ENCODE data around the gene CPVL. TPM values are rescaled to one million over a fixed set of nuclear protein-coding genes. Genes with fewer than 3 reads are reported as not detected.

Gene CPVL
- total and polyA plus RNA-seq, 4 donors: 6.0 to 39.0 (median 12.9) TPM

- Histone ChIP-seq H3K4me1 (ENCODE audit: control insufficient read depth in 4 of 4, insufficient read depth in 4 of 4, low read length in 3 of 4) (no peaks in the 10 kb centered on the region), H3K4me3 (ENCODE audit: low read depth in 1 of 3, low read length in 3 of 3) (no peak overlapping the region), H3K36me3 (ENCODE audit: control insufficient read depth in 4 of 4, insufficient read depth in 3 of 4, low read depth in 1 of 4, low read length in 3 of 4) (no peaks in the 10 kb centered on the region), H3K27me3 (ENCODE audit: control insufficient read depth in 4 of 4, insufficient read depth in 4 of 4, low read length in 3 of 4) (no peaks in the 10 kb centered on the region), H3K27ac (ENCODE audit: low read depth in 1 of 2, low read length in 2 of 2) (no peak overlapping the region), H3K9ac (ENCODE audit: low read depth in 1 of 2, low read length in 2 of 2) (no peak overlapping the region), H3K9me3 (ENCODE audit: control insufficient read depth in 4 of 4, low read length in 3 of 4) (peaks cover 0 to 3% (median 0%) of the 10 kb centered on the region in 4 donors)
- 93% methylated on average over 4 of the region's 4 CpGs for WGBS
- DNase-seq (ENCODE audit: low spot score): no peak
- TF ChIP-seq HNF4G (IDR thresholded peaks at IDR 0.05) (no peak), GABPA (IDR thresholded peaks at IDR 0.05 in 1 of 2, conservative IDR thresholded peaks at IDR 0.05 in 1 of 2) (no peak), TAF1 (conservative IDR thresholded peaks at IDR 0.05) (no peak), YY1 (IDR thresholded peaks at IDR 0.05) (no peak), EGR1 (IDR thresholded peaks at IDR 0.05; ENCODE audit: low read depth in 2 of 2) (no peak), JUND (IDR thresholded peaks at IDR 0.05) (no peak), ZBTB33 (IDR thresholded peaks at IDR 0.05) (no peak), RXRA (IDR thresholded peaks at IDR 0.05) (no peak), RAD21 (IDR thresholded peaks at IDR 0.05) (no peak)
Observed at GRCh38 chr7:29032146-29032545, 114.2 kb downstream of the CPVL start.

GRCh38 chr7:29030781-29031275 is 115.5 kb downstream of the CPVL start:
- no peak for DNase-seq (ENCODE audit: low spot score)
- no peak overlapping the region for H3K9ac ChIP-seq (ENCODE audit: low read depth in 1 of 2, low read length in 2 of 2)
- no peaks in the 10 kb centered on the region for H3K27me3 ChIP-seq (ENCODE audit: control insufficient read depth in 4 of 4, insufficient read depth in 4 of 4, low read length in 3 of 4)
- no peak overlapping the region for H3K4me3 ChIP-seq (ENCODE audit: low read depth in 1 of 3, low read length in 3 of 3)
- WGBS: 88% methylated on average over 3 of the region's 3 CpGs
- H3K4me1 ChIP-seq (ENCODE audit: control insufficient read depth in 4 of 4, insufficient read depth in 4 of 4, low read length in 3 of 4): no peaks in the 10 kb centered on the region
- TF ChIP-seq RXRA (IDR thresholded peaks at IDR 0.05): no peak
- no peak for TF ChIP-seq SP1 (IDR thresholded peaks at IDR 0.05)
- no peak for TF ChIP-seq FOXA1 (IDR thresholded peaks at IDR 0.05)
- TF ChIP-seq HNF4A (conservative IDR thresholded peaks at IDR 0.05): no peak
- no peak for TF ChIP-seq JUND (IDR thresholded peaks at IDR 0.05)
- no peak for TF ChIP-seq ATF3 (IDR thresholded peaks at IDR 0.05)
- TF ChIP-seq EGR1 (IDR thresholded peaks at IDR 0.05; ENCODE audit: low read depth in 2 of 2): no peak
- no peak for TF ChIP-seq MAX (IDR thresholded peaks at IDR 0.05)
- no peak for TF ChIP-seq YY1 (IDR thresholded peaks at IDR 0.05)
- TF ChIP-seq ZBTB33 (IDR thresholded peaks at IDR 0.05): no peak
- TF ChIP-seq CTCF (IDR thresholded peaks at IDR 0.05; ENCODE audit: low read depth, low read length, missing input control): no peak
- TF ChIP-seq FOXA2 (IDR thresholded peaks at IDR 0.05): no peak
- no peak for TF ChIP-seq REST (IDR thresholded peaks at IDR 0.05)
- TF ChIP-seq HNF4G (IDR thresholded peaks at IDR 0.05): no peak
- no peak for TF ChIP-seq NR2F2 (IDR thresholded peaks at IDR 0.05)
- H3K36me3 ChIP-seq (ENCODE audit: control insufficient read depth in 4 of 4, insufficient read depth in 3 of 4, low read depth in 1 of 4, low read length in 3 of 4): no peaks in the 10 kb centered on the region
- no peak overlapping the region for H3K27ac ChIP-seq (ENCODE audit: low read depth in 1 of 2, low read length in 2 of 2)
- H3K9me3 ChIP-seq (ENCODE audit: control insufficient read depth in 4 of 4, low read length in 3 of 4): peaks cover 0 to 7% (median 0%) of the 10 kb centered on the region in 4 donors
